ENCODE data around the gene KIF20A. TPM values are rescaled to one million over a fixed set of nuclear protein-coding genes. Genes with fewer than 3 reads are reported as not detected.
A peak's percentile ranks its signal among the peaks of the same experiment; 100 is the strongest.

Gene KIF20A
- total RNA-seq, 1 donor from 2014 or later, result 26.7 TPM

DNA sequence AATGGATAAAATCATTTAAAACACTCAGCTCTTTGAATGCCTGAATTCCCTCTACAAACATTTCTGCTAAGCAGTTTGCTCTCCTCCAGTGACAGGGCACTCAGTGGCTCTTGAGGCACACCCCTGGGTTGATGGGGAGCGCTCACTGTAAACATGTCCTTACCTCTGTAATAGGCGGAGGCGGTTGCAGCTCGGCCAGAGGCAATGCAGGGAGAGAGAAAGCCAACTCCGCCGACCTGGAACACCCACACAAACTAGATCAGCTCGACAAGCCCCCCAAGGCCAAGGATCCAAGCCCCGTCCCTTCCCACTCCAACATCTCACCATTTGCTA lies 33.9 kb downstream of the KIF20A start:
- no peaks in the 10 kb centered on the region for H3K27me3 Mint-ChIP-seq
- peaks cover 11% of the 10 kb centered on the region for H3K4me1 Mint-ChIP-seq (ENCODE audit: low read depth)
- H3K27ac Mint-ChIP-seq, result peak overlapping the region; percentile 98
- no peaks in the 10 kb centered on the region for H3K9me3 Mint-ChIP-seq (ENCODE audit: low read depth)
- H3K36me3 Mint-ChIP-seq (ENCODE audit: insufficient read depth), result peaks cover 1% of the 10 kb centered on the region
- TF ChIP-seq CTCF (IDR thresholded peaks at IDR 0.05; ENCODE audit: unreplicated experiment), result no peak
- H3K4me3 Mint-ChIP-seq (ENCODE audit: low read depth), result peak overlapping the region; percentile 100
- no peak for DNase-seq (ENCODE audit: low spot score, unreplicated experiment)

GRCh38 chr5:138213161-138214029 lies 34.5 kb downstream of the KIF20A start, which contains the start of gene CDC23:
CDC23 (minus strand) TSS chr5:138213323; CDS start chr5:138213312, 11 bp downstream.
- H3K9me3 Mint-ChIP-seq (ENCODE audit: low read depth), result no peaks in the 10 kb centered on the region
- peak within 1 kb of the TSS; percentile 100 for H3K4me3 Mint-ChIP-seq (ENCODE audit: low read depth)
- no peaks in the 10 kb centered on the region for H3K27me3 Mint-ChIP-seq
- H3K4me1 Mint-ChIP-seq (ENCODE audit: low read depth), result peaks cover 11% of the 10 kb centered on the region
- no peak for TF ChIP-seq CTCF (IDR thresholded peaks at IDR 0.05; ENCODE audit: unreplicated experiment)
- DNase-seq (ENCODE audit: low spot score, unreplicated experiment), result peak; percentile 80
- H3K27ac Mint-ChIP-seq, result peak within 1 kb of the TSS; percentile 98
- H3K36me3 Mint-ChIP-seq (ENCODE audit: insufficient read depth), result peaks cover 1% of the 10 kb centered on the region

GRCh38 chr5:138216799-138217198 lies 37.9 kb downstream of the KIF20A start:
- no peak for TF ChIP-seq CTCF (IDR thresholded peaks at IDR 0.05; ENCODE audit: unreplicated experiment)
- H3K36me3 Mint-ChIP-seq (ENCODE audit: insufficient read depth), result no peaks in the 10 kb centered on the region
- H3K4me3 Mint-ChIP-seq (ENCODE audit: low read depth), result no peak overlapping the region
- H3K4me1 Mint-ChIP-seq (ENCODE audit: low read depth), result peaks cover 10% of the 10 kb centered on the region
- no peaks in the 10 kb centered on the region for H3K27me3 Mint-ChIP-seq
- DNase-seq (ENCODE audit: low spot score, unreplicated experiment), result no peak
- peaks cover 3% of the 10 kb centered on the region for H3K9me3 Mint-ChIP-seq (ENCODE audit: low read depth)
- H3K27ac Mint-ChIP-seq, result no peak overlapping the region

GRCh38 chr5:138223532-138223931 lies 44.6 kb downstream of the KIF20A start:
- Mint-ChIP-seq H3K4me3 (ENCODE audit: low read depth) (no peak overlapping the region), H3K27me3 (no peaks in the 10 kb centered on the region), H3K27ac (no peak overlapping the region), H3K4me1 (ENCODE audit: low read depth) (peaks cover 11% of the 10 kb centered on the region), H3K9me3 (ENCODE audit: low read depth) (peaks cover 6% of the 10 kb centered on the region), H3K36me3 (ENCODE audit: insufficient read depth) (peaks cover 2% of the 10 kb centered on the region)
- DNase-seq (ENCODE audit: low spot score, unreplicated experiment), result no peak
- TF ChIP-seq CTCF (IDR thresholded peaks at IDR 0.05; ENCODE audit: unreplicated experiment), result no peak

- TF ChIP-seq CTCF (IDR thresholded peaks at IDR 0.05; ENCODE audit: unreplicated experiment), result no peak
- no peak for DNase-seq (ENCODE audit: low spot score, unreplicated experiment)
- H3K27ac Mint-ChIP-seq, result no peak overlapping the region
- H3K9me3 Mint-ChIP-seq (ENCODE audit: low read depth), result peaks cover 3% of the 10 kb centered on the region
- H3K4me1 Mint-ChIP-seq (ENCODE audit: low read depth), result peaks cover 11% of the 10 kb centered on the region
- no peak overlapping the region for H3K4me3 Mint-ChIP-seq (ENCODE audit: low read depth)
- H3K27me3 Mint-ChIP-seq, result no peaks in the 10 kb centered on the region
- H3K36me3 Mint-ChIP-seq (ENCODE audit: insufficient read depth), result peaks cover 2% of the 10 kb centered on the region
Measured at GRCh38 chr5:138224712-138225111, 45.8 kb downstream of the KIF20A start.

Measured in progenitor cell of endocrine pancreas (in vitro differentiated cells).